Dermis microvascular lymphatic vessel endothelial cell (primary cell): ENCODE data around the gene SLC22A13. TPM values are rescaled to one million over a fixed set of nuclear protein-coding genes. Genes with fewer than 3 reads are reported as not detected.
"Not testable (repeated sequence)": the region's sequence is repeated elsewhere in the genome, so short reads cannot be mapped to it uniquely, and the experiment has no call there.

Source experiments
- DNase-seq, 2 donors: peaks; one replicate each; pipeline versions ENCODE4 v3.0.0 to v3.0.0-alpha.2; 2010; ENCODE audit warnings: low read depth in 2 of 2
- total RNA-seq: library from RNA; depleted of rRNA; stranded (reverse); fragments of >200 nt; gene quantifications from 2 replicates; pipeline ENCODE4 v1.2.1, GENCODE V29; 2014

The SLC22A13 gene
- total RNA-seq, 1 donor from 2014 or later = under 0.01 TPM

DNA sequence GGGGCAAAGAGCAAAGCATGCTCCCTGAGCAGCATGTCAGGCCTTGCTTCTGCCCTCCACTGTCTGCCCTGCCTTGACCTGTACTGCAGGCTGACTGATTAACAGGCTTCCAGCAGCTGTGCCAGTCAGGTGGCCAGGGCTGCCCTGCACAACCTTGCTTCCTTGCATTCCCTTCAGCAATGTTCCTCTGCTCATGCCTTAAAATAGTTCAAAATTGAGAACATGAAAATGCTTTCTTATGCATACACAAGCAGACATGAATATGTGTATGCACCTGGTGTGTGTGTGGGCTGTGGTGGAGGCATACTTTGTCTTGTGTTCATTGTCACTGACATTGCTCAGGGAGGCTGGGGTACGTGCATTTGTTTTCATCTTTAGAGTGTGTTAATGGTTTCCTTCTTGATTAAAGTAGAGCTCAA is 1.2 kb upstream of the SLC22A13 start:
- no peak for DNase-seq

DNA sequence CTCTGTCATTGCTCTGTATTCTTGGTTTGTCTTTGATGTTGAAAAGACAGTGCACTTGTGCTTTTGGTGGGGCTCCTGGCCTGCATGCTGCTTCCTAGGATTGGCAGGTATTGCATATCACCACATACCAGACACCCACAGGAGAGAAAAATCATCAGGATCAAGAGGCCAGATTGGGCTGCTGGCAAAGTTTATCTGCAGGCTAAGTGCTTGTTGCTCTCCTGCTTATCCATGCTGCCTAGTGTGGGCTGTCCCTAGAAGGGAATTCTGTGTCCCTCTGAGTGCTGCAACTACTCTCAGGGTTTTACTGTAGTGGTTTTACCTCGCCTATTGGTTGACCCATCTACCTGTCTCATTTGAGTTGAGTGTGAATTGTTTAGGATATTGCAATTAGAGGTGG is 833 bp upstream of the SLC22A13 start:
- no peak for DNase-seq

DNA sequence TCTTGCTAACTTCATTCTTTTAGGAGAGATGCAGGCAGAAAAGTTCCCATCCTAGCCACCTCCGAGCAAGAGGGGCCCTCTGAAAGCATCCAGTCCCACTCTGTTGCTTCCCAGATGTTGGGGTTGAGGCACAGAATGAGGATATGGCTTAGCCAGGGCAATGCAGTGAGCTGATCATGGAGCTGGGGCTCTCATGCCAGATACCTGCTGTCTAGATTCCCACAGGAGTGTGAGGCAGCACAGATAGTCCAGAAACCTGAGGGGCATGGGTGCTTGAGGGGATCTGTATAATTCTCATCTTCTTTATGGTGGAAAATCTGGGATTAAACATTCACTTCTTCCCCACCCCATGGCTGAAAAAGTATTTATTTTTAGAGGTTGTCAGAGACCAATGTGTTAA is 1.2 kb downstream of the SLC22A13 start:
- no peak for DNase-seq

DNA sequence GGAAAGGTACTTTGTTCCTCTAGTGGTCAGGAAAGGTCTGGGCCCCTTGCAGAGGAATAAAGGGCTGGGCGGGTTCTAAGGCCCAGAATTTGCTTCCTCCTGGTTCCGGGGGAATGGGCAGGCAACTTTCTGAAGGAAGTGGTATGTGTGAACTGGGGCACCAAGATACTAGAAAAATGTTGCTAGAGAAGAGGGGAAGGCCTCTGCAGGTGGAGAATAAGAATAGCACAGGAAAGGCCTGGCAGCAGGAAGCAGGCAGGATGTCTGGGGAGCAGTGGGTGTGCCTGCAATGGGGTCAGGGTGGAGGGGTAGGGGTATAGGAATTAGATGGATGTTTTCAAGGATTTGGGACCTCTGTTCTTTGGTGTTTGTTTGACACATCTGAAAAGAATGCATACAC is 2.0 kb downstream of the SLC22A13 start:
- no peak for DNase-seq

DNA sequence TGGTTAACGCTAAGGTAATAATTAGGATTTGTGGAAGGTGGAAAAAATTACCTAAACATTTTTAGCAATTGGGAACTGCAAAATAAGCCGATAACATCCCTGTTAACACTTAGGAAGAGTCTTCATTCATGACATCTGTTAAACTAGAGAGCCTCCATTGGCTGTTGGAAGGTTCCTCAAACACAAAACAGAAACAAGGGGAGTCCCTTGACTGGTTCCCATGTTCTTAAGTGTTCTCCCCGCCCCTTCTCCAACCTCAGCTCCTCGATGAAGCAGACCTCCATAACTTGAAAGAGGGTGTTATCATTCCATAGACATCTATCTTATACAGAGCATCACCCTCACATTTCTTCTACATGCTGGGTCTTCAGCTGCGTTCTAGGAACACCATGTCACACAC is 2.5 kb downstream of the SLC22A13 start:
- DNase-seq = no peak

DNA sequence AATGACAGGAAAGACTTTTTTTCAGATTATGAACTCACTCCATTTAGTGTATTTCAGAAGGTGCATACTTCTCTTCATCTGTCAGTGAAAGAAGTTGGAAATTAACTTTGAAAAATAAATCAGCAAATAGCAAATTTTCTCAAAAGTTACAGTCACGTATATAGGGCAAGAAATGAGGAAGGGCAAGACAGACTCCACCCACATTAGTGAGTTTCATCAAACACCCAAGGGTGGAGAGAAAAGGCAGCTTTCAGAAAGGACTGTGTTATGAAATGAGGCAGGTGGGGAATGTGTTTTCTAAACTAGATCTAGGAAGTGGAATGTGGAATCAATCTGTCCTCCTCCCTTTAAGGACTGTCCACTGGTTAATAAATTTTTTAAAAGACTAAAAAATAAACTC is 2.9 kb downstream of the SLC22A13 start:
- DNase-seq = no peak

DNA sequence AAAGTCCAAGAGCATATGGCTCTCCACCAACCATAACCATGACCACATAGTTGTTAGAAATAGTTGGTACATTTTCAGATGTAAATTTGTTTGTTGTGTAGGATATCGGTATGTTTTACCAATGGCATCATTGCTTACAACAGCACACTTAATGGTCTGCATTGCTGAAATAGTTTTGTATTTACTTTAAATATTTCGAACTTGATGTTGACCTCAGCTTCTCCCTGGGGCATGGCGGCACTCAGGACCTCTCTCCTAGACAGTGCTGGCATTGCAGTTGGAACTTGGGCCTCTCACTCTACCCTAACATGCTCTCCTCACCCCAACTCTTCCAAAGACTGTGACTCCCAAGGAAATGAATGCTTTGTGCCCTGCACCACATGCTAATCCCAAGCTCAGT is 5.0 kb downstream of the SLC22A13 start:
- DNase-seq = no peak

DNA sequence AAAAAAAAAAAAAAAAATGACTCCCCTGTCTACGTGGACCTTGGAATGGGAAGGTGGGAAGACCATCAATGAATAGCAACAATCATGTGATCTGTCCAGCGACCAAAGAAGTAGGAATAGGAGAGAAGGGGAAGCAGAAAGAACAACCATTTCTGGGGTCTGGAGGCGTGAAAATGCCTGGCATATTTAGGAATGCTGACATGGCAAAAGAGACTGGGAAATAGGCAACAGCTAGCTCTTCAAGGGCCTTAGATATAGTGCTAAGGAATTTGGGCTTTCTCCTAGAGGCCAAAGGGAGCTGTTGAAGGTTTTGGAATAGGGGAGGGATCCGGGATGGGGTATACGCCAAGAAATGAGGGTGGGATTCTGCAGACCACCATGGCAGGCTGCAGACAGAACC is 5.9 kb downstream of the SLC22A13 start:
- no peak for DNase-seq

DNA sequence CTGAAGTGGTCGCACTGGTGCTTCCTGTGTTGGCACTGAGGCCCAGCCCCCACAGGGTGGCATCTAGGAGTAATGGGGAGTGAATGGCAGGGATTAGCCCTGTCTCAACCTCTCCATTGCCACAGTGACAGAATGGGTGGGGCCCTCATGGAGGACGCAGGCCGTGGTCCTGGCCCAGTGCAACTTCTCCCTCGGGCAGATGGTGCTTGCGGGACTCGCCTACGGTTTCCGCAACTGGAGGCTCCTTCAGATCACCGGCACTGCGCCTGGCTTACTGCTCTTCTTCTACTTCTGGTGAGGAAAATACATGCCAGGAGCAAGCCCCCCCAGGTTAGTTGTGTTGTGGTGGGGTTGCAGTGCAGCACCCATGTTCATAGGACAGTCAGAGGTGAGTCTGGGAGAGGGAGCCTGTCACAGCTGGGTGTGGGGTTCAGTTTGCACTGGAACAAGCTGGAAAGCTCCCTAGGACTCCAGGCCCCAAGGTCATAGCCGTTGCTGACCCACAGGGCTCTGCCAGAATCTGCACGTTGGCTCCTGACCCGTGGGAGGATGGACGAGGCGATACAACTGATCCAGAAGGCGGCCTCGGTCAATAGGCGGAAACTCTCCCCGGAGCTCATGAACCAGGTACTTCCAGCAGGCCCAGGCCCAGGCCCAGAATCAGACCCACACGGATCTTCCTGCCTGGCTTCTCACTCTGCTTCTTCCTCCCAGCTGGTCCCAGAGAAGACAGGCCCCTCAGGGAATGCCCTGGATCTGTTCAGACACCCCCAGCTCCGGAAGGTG is 9.4 kb downstream of the SLC22A13 start:
- DNase-seq = no peak

DNA sequence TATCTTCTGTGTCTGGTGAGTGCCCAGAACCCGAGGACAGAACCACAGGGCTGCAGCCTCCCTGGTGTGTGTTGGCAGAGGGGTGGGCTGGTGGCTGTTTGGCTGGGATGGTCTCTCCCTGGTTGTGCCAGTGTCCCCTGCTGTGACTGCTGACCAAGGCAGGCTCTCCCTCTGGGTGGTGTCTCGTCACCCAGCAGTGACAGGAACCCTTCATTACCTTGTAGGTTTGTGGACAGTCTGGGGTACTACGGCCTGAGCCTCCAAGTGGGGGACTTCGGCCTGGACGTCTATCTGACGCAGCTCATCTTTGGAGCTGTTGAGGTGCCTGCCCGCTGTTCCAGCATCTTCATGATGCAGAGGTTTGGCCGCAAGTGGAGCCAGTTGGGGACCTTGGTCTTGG is 10.0 kb downstream of the SLC22A13 start:
- no peak for DNase-seq

DNA sequence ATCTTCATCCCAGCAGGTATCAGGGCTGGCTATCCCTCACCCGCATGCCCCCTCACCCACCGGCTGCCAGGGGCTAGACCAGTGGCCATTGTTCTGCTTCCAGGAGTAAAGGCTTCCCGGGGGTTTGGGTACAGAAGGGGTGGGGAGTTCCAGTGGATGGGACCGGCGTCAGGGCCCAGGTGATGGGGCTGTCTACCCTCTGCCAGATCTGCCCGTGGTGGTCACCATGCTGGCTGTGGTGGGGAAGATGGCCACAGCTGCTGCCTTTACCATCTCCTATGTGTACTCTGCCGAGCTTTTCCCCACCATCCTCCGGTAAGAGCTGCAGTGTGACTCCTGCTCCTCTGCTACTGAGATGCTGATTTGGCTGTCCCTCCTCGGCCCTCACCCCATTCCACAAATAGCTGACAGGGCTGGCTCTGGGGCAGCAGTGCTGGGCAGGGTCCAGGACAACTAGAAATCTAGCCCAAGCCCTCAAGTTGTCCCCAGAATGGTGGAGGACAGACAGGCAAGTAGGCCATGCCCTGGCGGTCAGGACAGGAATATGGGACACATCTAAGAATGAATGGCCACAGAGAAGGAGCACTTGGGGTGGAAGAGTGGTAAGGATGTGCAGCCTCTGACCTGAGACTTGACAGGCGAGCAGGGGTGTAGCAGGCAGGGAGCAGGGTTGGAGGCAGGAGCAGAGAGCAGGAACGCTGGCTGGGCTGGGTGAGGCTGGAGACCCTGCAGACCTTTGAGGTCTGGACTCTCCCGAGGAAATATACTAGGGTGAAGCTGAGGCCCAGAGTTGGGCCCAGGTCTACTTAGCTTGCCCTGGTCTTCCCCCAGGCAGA is 10.7 kb downstream of the SLC22A13 start:
- no peak for DNase-seq

DNA sequence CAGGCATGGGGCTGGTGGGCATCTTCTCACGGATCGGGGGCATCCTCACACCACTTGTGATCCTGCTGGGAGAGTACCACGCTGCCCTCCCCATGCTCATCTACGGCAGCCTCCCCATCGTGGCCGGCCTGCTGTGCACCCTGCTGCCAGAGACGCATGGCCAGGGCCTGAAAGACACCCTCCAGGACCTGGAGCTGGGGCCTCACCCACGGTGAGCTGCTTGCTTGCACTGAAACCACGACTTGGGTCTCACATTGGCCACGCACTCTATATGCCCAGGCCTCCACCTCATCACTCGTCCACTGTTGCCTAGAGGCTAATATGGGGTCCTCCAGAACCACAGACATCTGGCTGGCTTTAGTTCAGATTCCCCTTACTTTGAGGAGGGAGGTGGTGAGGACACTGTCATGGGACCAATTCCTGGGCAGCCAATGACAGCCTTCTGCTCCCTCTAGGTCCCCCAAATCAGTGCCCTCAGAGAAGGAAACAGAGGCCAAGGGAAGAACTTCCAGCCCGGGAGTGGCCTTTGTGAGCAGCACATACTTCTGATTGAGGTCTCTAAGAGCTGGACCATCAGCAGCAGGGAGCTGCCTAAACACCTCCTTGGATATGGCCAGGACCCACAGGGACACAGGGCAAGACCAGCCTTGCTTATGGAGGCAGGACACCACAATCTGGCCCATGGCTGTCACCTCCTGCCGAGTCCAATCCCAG is 11.5 kb downstream of the SLC22A13 start:
- no peak for DNase-seq

DNA sequence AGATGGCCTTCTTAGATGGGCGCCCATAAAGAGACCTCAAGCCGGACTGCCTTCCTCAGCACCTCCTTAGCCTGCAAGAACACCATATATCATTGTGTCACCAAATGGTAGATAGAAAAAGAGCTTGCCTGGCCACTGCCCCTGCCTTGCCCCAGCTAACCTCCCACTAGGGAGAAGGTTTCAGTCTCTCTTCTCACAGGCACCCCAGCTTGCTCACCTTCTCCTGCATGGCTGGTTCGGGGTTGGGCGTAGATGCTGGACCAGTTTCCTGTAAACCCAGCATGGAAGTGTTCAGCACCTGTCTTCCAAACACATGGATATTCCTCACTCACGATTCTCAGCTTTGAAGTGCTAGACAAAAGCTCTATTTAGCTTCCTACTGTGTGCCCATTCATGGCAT is 13.2 kb downstream of the SLC22A13 start:
- DNase-seq = no peak

DNA sequence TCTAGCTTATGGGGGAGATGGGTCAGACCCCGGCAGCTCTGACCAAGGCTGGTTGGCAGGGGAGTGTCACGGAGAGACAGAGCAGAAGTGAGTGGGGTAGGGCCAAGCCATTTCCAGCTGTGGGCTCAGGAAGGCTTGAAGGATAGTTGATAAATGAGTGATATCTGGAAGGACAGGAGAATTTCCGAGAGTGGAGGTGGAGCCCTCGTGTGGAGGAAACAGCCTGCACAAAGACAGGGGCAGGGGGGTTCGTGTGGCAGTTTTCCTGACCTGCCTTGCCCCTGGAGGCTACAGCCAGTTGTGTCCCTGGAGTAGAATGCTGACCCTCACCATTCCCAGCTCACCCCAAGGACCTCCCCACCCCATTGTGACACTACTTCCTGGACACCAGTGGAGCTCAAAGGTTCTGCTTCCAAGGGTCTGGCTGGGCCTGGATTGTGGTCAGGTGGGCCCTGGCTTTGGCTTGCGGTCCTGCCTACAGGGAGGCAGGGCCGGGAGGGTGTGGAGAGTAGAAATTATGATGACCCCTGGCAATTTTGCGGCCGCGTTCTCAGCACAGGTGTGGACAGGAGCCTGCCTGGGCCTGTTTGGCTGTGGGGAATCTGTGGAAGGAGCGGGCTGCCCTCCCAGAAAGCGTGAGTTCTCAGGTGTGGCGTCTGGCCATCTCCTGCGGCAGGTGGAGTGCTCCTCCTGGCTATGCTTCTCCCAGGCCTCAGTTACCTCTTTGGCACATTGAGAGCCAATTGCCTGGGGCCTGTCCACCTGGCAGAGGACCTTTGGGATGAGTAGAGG is 16.5 kb downstream of the SLC22A13 start, which contains the start of gene SLC22A14:
TSS of gene SLC22A14 (plus strand) at position 400 of the 792 bp plus-strand sequence. CDS start 23,733 bp downstream, outside the sequence.
- DNase-seq = no peak

DNA sequence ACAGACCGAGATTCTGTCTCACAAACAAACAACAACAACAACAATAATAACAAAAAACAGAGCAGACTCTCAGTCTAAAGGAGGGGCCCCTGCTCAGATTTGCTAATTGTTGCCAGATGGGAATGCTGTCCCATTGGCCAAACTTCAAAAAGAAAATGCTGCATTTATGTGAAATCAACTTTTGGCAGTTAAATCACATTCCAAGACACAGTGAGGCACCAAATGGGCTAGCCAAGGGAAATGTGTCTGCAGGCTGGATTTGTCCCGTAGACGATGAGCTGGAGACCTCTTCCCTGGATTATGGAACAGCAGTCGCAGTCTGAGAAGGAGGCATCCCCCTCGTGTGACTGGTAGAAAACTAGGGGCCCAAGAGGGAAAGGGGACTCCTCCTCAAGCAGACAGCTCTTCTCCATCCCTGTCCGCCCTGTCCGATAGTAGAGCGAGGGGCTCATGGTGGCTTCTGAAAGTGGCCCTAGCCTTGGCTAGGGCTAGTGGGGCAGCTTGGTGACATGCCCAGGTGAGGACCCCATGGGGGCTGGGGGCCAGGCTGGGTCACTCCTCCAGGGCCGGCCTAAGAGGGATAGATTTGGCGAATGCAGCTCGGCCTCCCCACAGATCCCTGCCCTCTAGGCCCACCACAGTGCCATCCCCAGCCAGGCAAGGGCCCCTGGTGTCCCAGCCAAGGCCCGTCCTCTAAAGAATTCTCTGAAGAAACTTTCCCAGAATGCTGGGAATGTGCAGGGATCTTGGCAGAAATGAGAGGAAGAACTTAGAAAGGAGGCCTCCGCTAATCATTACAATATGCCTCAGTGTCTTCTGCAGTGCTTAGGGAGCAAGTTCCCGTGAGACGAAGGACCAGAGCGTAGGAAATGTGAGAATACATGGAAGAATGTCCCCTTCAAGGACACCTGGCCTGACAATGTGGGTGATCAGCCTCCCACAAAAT is 18.5 kb downstream of the SLC22A13 start:
- DNase-seq = no peak

DNA sequence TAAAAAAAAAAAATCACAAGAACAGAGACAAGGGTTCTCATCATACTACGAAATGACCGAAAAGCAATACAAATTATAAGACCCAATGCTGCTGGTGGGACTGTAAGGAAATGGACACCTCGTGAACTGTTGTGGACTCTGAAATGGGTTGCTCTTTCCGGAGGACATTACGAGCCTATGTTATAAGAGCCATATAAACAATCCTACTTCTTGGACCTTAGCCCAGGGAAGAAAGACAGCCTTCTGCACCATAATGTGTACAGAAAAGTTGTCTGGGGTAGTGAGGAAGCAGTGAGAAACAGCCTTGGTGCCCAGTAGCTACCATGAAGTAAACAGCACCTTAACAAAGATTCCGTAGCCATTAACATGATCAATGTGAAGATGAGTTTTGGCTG is 19.1 kb downstream of the SLC22A13 start:
- no peak for DNase-seq

DNA sequence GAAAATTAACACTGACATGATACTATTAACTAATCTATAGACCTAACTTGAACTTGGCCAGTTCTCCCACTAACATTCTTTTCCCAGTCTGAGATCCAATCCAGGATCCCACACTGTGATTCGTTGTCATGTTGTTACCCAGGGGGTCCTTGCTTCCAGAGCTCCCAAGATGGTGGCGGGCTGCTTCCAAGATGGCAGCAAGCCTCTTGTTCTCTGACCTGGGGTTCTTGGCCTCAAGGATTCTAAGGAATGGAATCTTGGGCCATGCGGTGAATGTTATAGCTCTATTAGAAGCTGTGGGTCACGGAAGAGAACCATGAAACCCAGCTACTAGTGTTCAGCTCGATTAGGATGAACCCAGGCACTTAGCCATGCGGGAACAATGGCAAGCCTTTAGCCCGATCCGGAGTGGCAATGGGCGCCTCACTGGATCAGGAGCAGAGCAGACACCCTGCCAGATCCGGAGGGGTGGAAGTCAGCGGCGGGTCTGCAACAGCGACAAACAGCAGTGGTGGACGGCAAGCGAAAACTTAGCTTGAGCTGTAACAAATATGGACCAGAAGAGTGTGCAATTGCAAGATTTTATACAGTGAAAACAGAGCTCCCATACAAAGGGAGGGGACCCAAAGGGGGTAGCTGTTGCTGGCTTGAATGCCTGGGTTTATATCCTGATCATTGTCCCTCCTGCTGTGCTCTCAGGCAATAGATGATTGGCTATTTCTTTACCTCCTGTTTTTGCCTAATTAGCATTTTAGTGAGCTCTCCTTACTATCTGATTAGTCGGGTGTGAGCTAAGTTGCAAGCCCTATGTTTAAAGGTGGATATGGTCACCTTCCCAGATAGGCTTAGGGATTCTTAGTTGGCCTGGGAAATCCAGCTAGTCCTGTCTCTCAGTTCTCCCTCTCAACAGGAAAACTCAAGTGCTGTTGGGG is 23.9 kb downstream of the SLC22A13 start:
- not testable (repeated sequence) for DNase-seq

DNA sequence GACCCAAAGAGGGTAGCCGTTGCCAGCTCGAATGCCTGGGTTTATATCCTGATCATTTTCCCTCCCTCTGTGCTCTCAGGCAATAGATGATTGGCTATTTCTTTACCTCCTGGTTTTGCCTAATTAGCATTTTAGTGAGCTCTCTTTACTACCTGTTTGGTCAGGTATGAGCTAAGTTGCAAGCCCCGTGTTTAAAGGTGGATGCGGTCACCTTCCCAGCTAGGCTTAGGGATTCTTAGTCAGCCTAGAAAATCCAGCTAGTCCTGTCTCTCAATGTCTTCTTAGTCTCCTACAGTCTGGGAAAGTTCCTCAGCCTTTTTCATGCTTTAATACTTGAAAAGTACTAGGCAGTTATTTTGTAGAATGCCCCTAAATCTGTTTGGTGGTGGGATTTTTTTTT is 31.4 kb downstream of the SLC22A13 start:
- not testable (repeated sequence) for DNase-seq

DNA sequence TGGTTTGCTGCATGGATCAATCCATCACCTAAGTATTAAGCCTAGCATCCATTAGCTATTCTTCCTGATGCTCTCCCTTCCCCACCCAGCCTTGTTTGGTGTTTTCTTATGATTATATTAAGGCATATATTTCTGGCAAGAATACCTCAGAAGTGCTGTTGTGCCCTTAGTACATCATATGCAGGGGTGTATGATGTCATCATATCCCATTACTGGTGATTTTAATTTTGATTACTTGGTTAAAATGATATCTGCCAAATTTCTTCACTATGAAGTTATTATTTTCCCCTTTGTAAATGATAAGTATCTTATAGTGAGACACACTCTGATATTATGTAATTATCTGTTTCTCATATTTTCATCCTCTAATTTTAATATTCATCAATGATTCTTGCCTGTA is 31.9 kb downstream of the SLC22A13 start:
- no peak for DNase-seq
